Astrocyte (in vitro differentiated cells and primary cell): ENCODE results near the gene TMEM179. TPM values are rescaled to one million over a fixed set of nuclear protein-coding genes. Genes with fewer than 3 reads are reported as not detected.

Source experiments
- DNase-seq: peaks from one replicate; pipeline ENCODE4 v3.0.0-alpha.2; 2010; ENCODE audit warnings: low read depth
- FAIRE-seq: peaks from 2 replicates; lab custom pipeline; 2011; peaks lifted over from hg19 to GRCh38; lab: Jason Lieb, UNC
- H2AFZ ChIP-seq: 2 replicates; pipeline ENCODE4 v1.6.0; 2012; ENCODE audit warnings: low read depth, low read length, inconsistent platforms
- H3K27ac ChIP-seq: 2 replicates; pipeline ENCODE4 v1.5.1; 2011; ENCODE audit warnings: low read depth, low read length, inconsistent platforms
- H3K27me3 ChIP-seq: 2 replicates; pipeline ENCODE4 v1.6.0; 2011; ENCODE audit warnings: low read length, inconsistent platforms; ENCODE audit not compliant: insufficient read depth
- H3K36me3 ChIP-seq: 2 replicates; pipeline ENCODE4 v1.5.1; 2011; ENCODE audit warnings: low read length, inconsistent platforms; ENCODE audit not compliant: insufficient read depth
- H3K4me1 ChIP-seq: 2 replicates; pipeline ENCODE4 v1.5.1; 2011; ENCODE audit warnings: low read length, inconsistent platforms; ENCODE audit not compliant: insufficient read depth
- H3K4me2 ChIP-seq: 2 replicates; pipeline ENCODE4 v1.6.0; 2012; ENCODE audit warnings: low read length, inconsistent platforms
- H3K4me3 ChIP-seq: 2 replicates; pipeline ENCODE4 v1.5.1; 2011; ENCODE audit warnings: low read depth, mild to moderate bottlenecking, low read length, inconsistent platforms; ENCODE audit not compliant: insufficient read depth
- H3K79me2 ChIP-seq: 2 replicates; pipeline ENCODE4 v1.6.0; 2012; ENCODE audit warnings: mild to moderate bottlenecking, low read length, inconsistent platforms; ENCODE audit not compliant: insufficient read depth
- H3K9ac ChIP-seq: 2 replicates; pipeline ENCODE4 v1.6.0; 2012; ENCODE audit warnings: mild to moderate bottlenecking, low read length, inconsistent platforms
- H3K9me3 ChIP-seq: 2 replicates; pipeline ENCODE4 v1.5.1; 2012; ENCODE audit warnings: low read depth, mild to moderate bottlenecking, low read length, inconsistent platforms; ENCODE audit not compliant: insufficient read depth
- H4K20me1 ChIP-seq: 2 replicates; pipeline ENCODE4 v1.6.0; 2012; ENCODE audit warnings: low read length, inconsistent platforms; ENCODE audit not compliant: insufficient read depth
- H3K27ac Mint-ChIP-seq: one replicate; pipeline ENCODE4 v1.8.0; 2021; ENCODE audit warnings: mild to moderate bottlenecking, mixed read lengths; ENCODE audit not compliant: unreplicated experiment
- H3K27me3 Mint-ChIP-seq: one replicate; pipeline ENCODE4 v1.8.0; 2021; ENCODE audit warnings: low read depth, mixed read lengths; ENCODE audit not compliant: unreplicated experiment
- H3K36me3 Mint-ChIP-seq: one replicate; pipeline ENCODE4 v1.8.0; 2021; ENCODE audit warnings: low read depth, mixed read lengths; ENCODE audit not compliant: unreplicated experiment
- H3K4me1 Mint-ChIP-seq: one replicate; pipeline ENCODE4 v1.8.0; 2021; ENCODE audit warnings: low read depth, mixed read lengths; ENCODE audit not compliant: unreplicated experiment
- H3K4me3 Mint-ChIP-seq: one replicate; pipeline ENCODE4 v1.8.0; 2021; ENCODE audit warnings: mild to moderate bottlenecking, moderate library complexity, mixed read lengths; ENCODE audit not compliant: unreplicated experiment
- H3K9me3 Mint-ChIP-seq: one replicate; pipeline ENCODE4 v1.8.0; 2021; ENCODE audit warnings: mild to moderate bottlenecking, mixed read lengths; ENCODE audit not compliant: unreplicated experiment
- EZH2 ChIP-seq: IDR thresholded peaks from 2 replicates; pipeline ENCODE4 v1.6.1; 2012; ENCODE audit warnings: mild to moderate bottlenecking, low read length, inconsistent platforms; ENCODE audit not compliant: insufficient read depth
- total RNA-seq: library from RNA; stranded (reverse); gene quantifications from 2 replicates; pipeline ENCODE4 v1.2.1, GENCODE V29; 2021
- TF ChIP-seq, protein P1 (sequence below): IDR thresholded peaks from 2 replicates; pipeline ENCODE4 v1.5.1; 2011; ENCODE audit warnings: low read depth, mild to moderate bottlenecking, inconsistent platforms, low read length, moderate library complexity; ENCODE audit not compliant: insufficient read depth

TMEM179 gene
- total RNA-seq, 1 donor from 2014 or later: 0.82 TPM

DNA sequence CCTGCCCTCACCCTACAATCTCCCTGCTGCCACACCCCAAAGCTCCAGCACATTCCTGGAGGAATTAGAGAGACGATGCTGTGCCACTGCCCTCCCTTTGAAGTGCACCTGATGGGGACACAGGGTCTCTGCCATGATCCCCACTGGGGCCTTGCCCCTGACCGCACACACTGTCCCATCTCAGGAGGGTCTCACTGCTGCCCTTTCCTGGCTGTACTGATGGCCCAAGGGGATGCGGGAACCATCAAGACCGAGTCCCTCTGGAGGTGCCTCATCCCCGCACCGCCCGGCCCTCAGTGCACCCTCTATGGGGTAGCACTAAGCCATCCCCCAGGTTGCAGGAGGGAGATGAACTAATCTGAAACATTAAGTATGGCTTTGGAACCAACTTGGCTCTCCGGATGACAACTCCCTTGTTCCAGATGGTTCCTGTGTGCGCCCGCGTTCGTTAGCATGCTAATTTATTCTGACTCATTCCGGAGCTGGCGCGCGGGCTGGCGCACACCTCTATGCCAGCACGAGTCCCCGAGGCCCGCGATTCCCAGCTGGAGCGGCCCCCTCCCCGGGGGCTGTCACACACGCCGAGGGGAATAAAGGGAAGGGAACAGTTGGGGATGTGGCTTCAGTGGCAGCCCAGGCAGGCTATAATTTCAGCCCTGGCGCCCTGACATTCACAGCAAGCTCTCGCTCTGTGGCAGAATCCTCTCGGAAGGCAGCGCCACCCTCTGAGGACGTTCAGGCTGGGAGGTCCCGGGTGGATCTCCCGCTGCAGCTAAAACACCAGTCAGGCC is 59.2 kb downstream of the TMEM179 start:
- Mint-ChIP-seq H3K36me3 (no peaks in the 10 kb centered on the region), H3K27me3 (peaks cover 34% of the 10 kb centered on the region), H3K4me1 (no peaks in the 10 kb centered on the region), H3K9me3 (no peaks in the 10 kb centered on the region), H3K27ac (no peak overlapping the region), H3K4me3 (no peak overlapping the region)
- H3K27ac ChIP-seq: no peak overlapping the region
- no peaks in the 10 kb centered on the region for H3K79me2 ChIP-seq
- H3K9me3 ChIP-seq: no peaks in the 10 kb centered on the region
- H3K27me3 ChIP-seq: peaks cover 6% of the 10 kb centered on the region
- DNase-seq (no peak), FAIRE-seq (no peak)
- no peak overlapping the region for H3K4me3 ChIP-seq
- no peaks in the 10 kb centered on the region for H4K20me1 ChIP-seq
- H3K4me1 ChIP-seq: no peaks in the 10 kb centered on the region
- H2AFZ ChIP-seq: no peak overlapping the region
- no peak overlapping the region for H3K9ac ChIP-seq
- TF ChIP-seq, protein P1, sequence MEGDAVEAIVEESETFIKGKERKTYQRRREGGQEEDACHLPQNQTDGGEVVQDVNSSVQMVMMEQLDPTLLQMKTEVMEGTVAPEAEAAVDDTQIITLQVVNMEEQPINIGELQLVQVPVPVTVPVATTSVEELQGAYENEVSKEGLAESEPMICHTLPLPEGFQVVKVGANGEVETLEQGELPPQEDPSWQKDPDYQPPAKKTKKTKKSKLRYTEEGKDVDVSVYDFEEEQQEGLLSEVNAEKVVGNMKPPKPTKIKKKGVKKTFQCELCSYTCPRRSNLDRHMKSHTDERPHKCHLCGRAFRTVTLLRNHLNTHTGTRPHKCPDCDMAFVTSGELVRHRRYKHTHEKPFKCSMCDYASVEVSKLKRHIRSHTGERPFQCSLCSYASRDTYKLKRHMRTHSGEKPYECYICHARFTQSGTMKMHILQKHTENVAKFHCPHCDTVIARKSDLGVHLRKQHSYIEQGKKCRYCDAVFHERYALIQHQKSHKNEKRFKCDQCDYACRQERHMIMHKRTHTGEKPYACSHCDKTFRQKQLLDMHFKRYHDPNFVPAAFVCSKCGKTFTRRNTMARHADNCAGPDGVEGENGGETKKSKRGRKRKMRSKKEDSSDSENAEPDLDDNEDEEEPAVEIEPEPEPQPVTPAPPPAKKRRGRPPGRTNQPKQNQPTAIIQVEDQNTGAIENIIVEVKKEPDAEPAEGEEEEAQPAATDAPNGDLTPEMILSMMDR: no peak
- TF ChIP-seq EZH2: no peak
- H3K36me3 ChIP-seq: no peaks in the 10 kb centered on the region
- no peak overlapping the region for H3K4me2 ChIP-seq

DNA sequence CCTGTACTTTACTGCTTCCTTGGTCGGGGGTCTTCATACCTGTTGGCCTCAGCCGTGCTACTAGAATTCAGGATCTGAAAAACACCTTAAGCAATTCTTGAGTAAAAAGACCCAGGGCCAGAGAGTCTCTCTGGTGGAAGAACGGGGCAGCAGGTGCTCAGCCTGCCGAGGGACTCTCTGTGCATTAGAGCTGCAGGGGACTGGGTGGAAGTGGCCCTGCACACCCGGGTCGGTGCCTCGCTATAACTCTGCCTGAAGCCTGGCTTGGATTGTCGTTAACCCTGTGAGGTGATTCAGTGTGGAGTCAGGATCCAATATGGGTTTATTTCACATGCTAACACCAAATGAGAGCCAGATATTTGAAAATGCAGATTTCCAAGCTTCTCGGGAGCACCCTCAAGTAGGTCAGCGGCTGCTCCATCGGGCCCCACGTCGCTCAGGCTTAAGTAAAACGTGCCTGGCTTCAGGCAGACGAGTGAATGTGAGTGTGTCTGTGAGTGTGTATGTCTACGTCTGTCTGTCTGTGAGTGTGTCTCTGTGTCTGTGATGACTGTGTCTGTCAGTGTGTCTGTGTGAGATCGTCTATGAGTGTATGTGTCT is 60.1 kb downstream of the TMEM179 start:
- no peak for DNase-seq

More for the DNA sequence above, 60.1 kb downstream of the TMEM179 start:
- H3K27me3 Mint-ChIP-seq: peaks cover 34% of the 10 kb centered on the region
- Histone ChIP-seq H3K4me1 (no peaks in the 10 kb centered on the region), H3K79me2 (no peaks in the 10 kb centered on the region), H4K20me1 (no peaks in the 10 kb centered on the region), H3K4me2 (no peak overlapping the region), H3K27me3 (peaks cover 6% of the 10 kb centered on the region), H2AFZ (no peak overlapping the region), H3K9me3 (no peaks in the 10 kb centered on the region), H3K9ac (no peak overlapping the region), H3K4me3 (no peak overlapping the region), H3K36me3 (no peaks in the 10 kb centered on the region), H3K27ac (no peak overlapping the region)
- TF ChIP-seq, protein P1: no peak
- TF ChIP-seq EZH2: no peak
- no peaks in the 10 kb centered on the region for H3K9me3 Mint-ChIP-seq
- H3K4me1 Mint-ChIP-seq: no peaks in the 10 kb centered on the region
- H3K4me3 Mint-ChIP-seq: no peak overlapping the region
- no peak for FAIRE-seq
- H3K27ac Mint-ChIP-seq: no peak overlapping the region
- no peaks in the 10 kb centered on the region for H3K36me3 Mint-ChIP-seq
